EL (cell line): Measurements from ENCODE around the gene AGBL4.
"Not testable (repeated sequence)": the region's sequence is repeated elsewhere in the genome, so short reads cannot be mapped to it uniquely, and the experiment has no call there.

Experiments
- DNase-seq: peaks from one replicate; pipeline ENCODE4 v3.0.0-alpha.2; 2016

The AGBL4 gene

DNA sequence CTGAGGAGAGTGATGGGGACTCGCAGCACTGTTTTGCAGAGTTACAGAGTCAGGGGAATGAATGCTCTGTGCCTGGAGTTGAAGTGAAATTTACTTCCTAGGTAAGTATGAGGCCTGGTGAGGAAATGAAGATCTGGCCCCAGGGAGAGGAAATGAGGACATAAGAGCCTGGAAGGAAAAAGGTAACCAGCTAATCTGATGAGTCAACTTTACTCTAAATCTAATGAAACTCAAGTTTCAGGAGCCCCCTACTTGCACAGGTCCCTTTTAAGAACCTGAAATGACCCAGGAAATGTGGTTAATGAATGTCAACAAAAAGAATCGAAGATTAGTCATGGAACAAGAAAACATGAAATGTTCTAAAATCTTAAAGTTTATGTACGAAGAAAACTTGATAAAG, 599.0 kb downstream of the AGBL4 start:
- no peak for DNase-seq

DNA sequence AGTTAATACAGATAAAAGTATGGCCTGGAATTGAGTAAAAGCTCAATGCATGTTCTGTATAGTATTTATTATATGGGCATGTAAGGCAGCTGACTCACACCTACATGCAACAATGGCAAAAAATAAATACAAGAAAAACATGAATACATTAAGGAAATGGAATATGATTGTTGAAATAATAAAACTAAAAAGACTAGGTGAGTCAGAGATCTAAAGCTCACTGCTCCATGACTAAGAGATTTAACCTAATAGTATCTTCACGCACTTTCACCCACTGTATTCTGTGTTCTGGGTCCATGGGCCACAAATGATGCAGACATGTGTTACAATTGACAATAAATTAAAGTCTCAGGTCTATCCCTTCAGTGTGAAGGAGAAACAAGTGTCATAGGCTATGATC, 607.0 kb downstream of the AGBL4 start:
- no peak for DNase-seq

DNA sequence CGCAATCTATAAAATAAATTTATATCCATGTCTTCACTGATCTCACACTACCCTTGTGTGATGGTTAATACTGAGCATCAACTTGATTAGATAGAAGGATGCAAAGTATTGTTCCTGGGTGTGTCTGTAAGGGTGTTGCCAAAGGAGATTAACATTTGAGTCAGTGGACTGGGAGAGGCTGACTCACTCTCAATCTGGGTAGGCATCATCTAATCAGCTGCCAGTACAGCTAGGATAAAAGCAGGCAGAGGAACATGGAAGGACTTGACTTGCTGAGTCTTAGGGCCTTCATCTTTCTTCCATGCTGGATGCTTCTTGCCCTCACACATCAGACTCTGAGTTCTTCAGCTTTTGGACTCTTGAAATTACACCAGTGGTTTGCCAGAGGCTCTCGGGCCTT, 615.4 kb downstream of the AGBL4 start:
- DNase-seq = no peak

DNA sequence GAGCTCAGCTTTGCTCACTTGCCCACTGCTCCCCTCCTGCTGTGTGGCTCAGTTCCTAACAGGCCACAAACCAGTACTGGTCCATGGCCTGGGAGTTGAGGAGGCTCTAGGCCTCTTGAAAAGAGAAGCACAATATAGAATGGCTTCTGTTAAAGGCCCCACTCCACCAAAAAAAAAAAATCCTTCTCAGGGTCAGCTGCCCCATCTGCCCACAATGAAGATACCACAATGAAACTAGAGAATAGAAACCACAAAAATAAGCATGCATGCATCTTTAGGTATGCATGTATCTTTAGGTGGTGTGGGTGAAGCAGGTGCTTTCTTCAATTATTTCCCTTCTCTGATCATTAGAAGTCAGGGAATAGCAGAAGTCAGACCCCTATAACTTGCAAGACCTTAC, 626.7 kb downstream of the AGBL4 start:
- no peak for DNase-seq

DNA sequence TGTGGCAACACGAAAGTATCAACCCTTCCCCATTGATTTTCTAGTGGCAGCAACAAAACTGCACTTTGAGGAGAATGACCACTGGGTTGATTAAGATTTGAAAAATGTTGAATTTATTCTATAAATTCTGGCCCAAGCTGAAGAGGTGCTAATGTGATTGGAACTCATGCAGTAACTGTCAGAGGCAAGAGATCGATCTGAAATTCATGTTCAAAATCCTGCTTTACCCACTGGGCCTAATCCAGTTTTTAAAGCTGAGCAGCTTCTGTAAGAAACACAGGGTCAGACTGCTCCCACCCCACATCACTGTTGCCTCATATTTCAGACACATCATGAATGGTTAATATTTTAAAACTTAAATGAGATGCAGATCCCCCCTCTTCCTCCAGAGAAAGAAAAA, 629.6 kb downstream of the AGBL4 start:
- no peak for DNase-seq

DNA sequence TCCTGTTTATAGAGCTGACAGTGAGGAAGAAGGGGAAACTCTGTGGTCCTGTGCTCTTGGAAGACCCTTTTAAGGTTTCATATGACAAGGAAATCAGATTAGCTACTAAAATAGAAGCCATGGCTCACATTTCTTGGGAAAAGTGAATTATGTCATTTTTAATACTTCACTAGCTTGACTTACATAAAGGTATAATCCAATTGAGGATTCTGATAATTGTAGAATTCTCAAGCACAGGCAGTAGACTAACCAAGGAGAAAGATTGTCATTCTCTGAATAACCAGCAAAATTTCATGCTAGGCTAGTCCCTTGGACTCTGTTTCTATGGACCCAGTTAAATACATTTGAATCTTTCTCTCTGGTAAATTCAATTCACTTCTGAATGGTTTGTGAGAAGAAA, 634.1 kb downstream of the AGBL4 start:
- DNase-seq = no peak

DNA sequence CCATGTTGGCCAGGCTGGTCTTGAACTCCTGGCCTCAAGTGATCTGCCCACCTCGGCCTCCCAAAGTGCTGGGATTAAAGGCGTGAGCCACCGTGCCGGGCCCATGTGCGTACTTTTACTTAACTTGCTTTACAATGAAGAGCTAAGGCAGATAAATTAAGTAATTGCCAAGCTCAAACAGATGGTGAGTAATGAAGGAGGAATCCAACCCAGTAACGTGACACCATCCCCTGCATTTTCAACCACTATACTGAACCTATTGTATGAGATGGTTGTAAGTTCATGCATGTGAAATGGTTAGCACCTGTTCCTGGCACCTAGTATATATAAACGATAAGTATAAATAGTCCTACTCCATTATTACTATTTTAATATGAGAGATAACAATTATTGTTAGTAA, 659.1 kb downstream of the AGBL4 start:
- no peak for DNase-seq

DNA sequence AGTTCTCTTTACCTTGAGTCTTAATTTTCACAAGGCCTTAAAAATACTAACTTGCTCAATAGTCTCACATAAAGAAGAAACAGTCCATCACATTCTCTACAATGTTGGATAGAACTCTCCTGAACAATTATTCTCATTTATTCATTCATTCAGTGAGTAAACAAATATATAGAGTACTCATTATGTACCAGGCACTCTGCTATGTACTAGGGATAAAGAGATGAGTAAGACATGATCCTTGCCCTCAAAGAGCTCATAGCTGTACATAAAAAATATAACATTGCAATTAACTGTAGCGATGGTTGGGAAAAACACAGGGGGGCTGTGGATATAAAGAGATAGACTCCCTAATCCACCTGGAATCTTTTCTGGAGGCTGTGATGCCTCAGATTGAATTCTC, 660.1 kb downstream of the AGBL4 start:
- DNase-seq = no peak

DNA sequence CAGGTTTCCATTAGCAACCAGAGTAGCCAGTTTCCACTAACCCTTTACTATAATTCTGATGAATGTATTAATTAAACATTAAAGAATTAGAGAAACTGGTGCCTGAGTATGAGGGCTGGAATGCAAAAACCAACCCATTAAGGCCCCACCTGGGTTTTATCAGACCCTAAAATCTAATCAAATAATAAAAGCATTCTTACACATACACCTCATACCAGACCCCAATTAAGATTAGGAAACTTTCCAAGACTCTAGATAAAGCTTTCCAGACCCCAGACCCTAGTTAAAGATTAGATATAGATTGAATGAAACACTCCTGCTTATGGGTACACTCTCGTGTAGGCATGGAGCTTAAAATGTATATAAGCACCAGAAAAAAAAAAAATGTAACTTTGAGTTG, 665.7 kb downstream of the AGBL4 start:
- no peak for DNase-seq

DNA sequence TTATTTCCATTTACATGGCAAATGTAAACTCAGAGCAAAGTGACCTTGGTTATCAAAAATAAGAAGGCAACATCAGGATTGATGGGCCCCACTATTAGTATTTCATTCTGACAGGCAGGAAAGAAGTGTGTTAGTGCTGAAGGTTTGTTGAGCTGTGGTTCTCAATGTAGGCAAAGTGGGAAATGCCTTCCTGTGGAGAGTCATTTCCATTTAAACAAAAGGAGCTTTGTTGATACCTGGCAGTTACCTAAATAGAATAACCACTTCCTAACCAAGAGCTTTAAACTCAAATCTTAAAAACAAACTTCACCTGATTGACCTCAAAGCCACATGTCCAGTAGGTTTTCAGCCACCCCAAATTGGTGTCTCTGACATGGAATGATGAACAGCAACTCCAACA, 667.2 kb downstream of the AGBL4 start:
- DNase-seq = no peak

DNA sequence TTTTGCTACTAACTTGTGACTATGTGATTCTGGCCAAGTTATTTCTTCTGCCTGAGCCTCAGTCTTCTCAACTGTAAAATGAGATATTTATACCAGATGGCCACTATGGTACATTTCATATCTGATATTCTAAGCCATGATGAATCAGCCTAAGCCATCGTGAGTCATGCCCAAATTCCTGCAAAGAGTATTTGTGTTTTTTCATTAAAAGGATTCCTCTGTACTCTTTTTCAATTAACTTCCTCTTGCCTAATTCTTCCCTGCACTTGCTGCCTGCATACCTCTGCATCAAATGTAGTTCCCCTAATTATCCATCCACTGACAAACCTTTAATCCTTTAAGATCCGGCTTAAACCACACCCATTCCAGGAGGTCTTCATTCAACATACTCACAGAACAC, 672.0 kb downstream of the AGBL4 start:
- peak; percentile 0 for DNase-seq

DNA sequence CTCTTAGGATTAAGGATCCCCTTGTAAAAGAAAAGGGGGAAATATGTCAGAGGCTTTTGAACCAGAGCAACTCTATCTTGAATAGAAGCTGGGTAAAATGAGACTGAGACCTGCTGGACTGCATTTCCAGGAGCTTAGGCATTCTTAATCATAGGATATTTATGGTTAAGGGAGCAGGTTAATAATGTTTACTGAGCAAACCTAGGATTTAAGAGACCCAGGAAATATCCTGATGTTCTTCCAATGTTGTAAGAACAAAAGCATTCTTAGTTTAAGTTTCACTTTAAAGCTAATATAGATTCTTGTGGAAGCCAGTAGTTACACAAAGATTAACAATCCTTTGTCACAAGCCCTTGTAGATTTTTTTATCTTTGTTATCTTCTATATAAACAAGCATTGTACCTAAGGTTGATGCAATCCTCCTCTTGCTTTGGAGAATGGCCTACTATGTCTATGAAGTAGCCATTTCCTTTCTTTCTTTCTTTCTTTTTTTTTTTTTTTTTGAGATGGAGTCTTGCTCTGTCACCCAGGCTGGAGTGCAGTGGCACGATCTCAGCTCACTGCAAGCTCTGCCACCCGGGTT, 676.9 kb downstream of the AGBL4 start:
- DNase-seq = no peak

DNA sequence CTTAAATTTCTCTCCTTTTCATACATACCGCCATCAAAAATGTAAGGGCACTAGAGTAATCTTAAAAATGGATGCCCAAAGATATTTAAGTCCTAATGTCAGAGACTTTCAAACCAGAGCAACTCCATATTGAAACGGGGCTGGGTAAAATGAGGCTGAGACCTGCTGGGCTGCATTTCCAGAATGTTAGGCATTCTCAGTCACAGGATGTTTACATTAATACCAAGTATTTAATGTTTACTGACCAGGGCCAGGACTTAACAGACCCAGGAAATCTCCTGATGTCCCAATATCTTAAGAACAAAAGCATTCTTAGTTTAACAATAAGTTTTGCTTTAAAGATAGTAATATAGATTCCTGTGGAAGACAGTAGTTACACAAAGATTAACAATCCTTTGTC, 683.2 kb downstream of the AGBL4 start:
- DNase-seq = no peak

DNA sequence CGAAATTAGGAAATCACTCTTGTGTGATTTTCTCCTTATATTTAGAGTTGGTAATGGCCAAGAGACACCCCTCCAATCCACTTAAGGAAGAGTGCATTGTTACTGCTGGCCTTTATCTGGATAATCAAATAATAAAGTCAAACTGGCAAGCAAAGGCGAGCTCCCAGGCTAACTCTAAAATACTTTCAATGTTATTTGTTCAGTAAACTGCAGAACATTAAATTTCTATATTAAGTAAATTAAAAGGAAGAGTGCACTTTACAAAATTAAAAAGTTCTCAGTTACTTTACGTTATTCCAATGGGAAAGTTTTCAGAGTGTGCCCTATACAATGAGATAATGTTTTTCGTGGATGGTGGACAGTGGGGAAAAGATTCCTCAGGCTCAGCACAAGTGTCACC, 684.7 kb downstream of the AGBL4 start:
- no peak for DNase-seq

DNA sequence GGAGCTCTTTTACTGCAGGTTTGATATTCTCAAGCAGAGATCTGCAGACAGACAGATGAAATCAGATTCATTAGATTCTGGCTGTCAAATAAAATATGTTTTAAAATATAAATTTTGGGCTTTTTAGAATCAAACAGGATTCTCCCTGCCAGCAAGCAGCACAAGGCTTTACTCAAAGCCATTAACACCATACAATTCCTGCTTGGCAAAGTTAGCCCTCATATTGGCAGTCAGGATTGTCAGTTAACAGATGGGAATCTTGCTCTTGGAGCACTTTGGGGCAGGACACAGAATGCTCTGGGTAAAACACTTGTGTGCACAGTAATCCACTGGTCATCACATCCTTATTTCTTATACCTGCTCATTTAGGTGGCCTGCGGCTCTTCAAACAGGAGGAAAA, 686.5 kb downstream of the AGBL4 start:
- DNase-seq = no peak

DNA sequence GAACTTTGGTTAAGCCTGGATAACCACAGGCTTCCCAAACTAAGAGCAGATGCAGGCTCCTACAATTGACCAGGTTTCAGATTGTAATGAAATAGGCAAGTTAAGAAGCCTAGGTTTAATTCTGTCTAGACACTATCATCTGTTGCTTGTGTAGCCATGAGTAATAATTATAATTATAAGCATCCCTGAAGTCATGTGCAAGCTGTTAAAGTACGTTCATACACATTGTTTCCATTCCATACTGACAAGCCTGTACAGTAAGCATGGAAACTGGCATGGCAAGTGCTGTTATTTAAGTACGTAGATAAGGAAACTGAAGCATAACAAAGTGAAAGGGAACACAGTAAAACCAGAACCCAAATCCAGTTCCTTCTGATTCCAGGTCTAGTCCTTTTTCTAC, 689.8 kb downstream of the AGBL4 start:
- DNase-seq = no peak

DNA sequence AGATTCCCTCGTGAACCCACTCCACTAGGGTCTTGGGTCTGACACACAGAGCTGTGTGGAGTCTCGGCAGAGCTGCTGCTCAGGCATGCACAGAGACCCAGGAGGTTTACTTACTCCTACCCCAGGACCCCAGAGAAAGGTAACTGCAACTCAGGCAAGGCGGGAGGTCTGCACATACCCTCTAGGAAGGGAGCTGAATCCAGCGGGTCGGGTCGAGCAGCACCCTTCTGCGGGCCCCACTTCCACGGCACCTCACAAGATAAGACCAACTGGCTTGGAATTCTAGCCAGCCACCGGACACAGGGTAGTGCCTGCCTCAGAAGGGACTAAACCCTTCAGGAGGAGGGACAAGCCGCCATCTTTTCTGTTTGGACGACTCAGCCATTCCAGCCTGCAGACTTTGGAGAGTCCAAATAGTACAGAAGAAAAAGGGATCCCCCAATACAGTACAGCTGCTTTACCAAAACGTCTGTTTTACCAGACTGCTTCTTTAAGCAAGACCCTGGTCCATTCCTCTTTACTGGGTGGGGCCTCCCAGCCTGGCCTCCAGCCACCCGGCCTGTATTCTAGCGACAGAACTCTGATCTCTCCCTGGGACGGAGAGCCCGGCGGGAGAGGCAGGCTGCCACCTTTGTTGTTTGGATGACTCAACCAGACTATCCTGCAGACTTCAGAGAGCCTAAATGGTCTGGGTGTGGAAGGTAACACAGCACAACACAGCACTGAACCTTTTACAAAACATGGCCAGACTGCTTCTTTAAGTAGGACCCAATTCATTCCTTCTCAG, 692.5 kb downstream of the AGBL4 start:
- no peak for DNase-seq

DNA sequence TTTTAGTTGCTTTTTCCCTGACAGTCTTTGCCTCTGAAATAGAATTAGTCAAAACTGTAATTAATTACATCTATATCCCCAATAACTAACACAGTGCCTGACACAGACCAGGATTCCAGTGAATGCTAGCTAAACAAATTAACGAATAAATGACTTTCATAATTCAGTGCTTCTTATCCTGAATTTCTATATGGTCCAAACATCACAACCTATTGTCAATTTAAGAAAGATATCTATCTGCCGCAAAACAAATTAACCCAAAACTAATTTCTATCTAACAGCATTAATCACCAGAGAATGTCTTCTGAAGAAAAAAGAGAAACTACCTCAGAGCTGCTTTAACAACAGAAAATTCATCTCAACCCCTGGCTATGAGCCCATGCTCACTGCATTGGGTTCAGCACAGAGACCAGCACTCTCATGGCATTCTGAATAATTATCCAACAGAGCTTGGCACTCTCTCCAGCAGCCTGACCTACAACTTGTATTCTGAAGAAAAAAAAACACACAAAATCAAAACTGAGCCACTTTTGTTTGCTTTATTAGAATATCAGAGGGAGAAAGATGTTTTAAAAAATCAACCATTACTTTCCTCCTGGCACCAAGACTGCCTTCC, 699.7 kb downstream of the AGBL4 start:
- no peak for DNase-seq

DNA sequence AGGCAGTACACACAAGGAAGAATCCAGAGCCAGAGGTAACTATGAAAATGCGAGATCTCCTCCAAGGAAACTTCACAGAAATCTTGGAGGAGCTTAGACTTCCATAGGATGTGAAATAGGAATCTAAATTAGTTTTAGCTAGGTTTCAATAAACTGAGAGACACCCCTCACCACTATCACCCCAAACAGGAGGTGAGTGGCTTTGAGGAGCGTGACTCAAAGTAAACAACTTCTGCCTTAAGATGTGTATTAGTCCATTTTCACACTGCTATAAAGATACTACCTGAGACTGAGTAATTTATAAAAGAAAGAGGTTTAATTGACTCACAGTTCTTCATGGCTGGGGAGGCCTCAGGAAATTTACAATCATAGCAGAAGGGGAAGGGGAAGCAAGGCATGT, 703.3 kb downstream of the AGBL4 start:
- DNase-seq = not testable (repeated sequence)

DNA sequence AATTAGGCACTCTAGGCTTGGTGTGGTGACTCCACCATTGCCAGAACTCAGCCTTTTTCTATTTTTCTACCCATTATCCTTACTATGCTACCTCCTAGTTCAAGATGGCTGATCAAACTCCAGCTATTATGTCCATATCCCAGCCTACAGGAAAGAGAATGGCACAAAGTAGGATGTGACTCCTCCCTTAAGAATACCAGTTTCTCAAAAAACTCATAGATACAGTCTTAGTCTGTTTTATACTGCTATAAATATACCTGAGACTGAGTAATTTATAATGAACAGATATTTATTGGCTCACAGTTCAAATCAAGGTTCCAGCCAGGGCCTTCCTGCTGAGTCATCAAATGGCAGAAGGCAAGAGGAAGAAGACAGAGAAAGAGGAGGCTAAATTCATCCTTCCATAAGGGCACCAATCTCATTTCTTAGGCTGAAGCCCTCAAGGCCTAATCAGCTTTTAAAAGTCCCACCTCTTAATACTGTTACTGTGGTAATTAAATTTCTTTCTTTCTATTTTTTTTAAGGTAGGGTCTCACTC, 704.3 kb downstream of the AGBL4 start:
- DNase-seq = no peak

DNA sequence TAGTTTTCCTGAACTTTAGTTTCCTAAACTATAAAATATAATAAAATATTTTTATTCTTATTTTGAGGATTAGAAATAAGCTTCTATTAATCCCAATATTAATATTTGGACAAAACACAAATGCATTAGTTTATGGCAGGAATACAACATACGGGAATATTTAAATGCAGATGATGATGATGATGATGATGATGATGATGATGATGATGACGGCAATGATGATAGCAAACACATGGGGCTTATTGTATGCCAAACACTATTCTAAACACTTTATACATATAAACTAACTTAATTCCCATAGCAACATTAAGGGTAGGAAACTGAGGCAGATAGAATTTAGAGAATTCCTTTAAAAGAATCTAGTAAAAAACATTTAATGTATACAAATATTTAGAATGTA, 705.5 kb downstream of the AGBL4 start:
- DNase-seq = no peak

DNA sequence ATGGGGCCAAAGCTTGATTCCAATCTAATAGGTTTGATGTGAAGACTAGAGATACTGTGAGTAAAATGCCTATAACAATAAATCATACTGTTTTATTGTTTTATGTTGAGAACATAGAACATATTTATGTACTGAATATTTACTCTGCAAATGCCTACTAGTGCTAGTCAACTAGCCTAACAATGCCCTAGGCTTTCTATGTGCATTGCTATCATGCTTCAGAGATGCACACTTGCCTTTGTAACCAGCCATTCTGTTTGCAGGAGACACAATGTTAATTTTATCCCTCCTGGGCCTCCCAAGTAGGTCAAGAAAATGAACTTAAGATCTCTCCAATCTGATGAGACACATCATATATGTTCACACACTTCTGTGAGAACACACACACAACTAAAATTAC, 716.3 kb downstream of the AGBL4 start:
- no peak for DNase-seq

DNA sequence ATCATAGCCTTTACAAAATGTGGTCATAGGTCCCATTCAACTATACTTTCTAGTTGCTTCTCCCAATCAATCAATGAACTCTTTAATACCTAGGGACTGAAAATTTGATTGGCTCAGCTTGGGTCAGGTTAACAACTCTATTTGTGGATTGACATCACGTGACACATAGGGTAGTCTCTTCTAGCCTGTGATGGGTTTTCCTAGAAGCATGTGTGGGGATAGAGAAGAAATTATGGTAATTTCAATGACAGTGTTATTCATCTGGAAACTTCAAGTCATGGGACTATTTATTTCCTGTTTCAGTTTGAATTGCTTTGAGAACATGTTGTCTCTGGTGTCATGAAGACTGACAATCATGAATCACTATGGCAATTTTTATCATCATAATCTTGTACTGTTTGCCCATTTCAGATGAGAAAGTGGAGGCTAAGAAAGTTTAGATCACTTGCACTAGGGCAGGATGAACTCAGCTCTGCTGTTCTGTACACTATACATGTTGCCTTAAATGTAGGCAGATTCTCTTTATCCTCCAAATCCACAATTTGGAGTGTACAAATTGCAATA, 717.2 kb downstream of the AGBL4 start:
- no peak for DNase-seq

DNA sequence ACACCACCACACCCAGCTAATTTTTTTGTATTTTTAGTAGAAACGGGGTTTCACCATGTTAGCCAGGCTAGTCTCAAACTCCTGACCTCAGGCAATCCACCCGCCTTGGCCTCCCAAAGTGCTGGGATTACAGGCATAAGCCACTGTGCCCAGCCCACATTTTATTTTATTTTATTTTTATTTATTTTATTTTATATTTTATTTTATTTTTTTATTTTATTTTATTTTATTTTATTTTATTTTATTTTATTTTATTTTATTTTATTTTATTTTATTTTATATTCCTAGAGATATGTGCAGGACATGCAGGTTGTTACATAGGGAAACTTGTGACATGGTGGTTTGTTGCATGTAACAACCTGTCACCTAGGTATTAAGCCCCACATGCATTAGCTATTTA, 721.4 kb downstream of the AGBL4 start:
- DNase-seq = not testable (repeated sequence)
